PFSK-1 (cell line): Measurements from ENCODE around the gene ACOT12.

Experiments used
- FOXP2 ChIP-seq: optimal IDR thresholded peaks from 2 replicates; pipeline ENCODE3; 2011; ENCODE audit warnings: borderline replicate concordance, control low read depth, inconsistent platforms; ENCODE audit not compliant: insufficient read depth; ENCODE audit errors: extremely low read length, extremely low read depth
- POLR2AphosphoS5 ChIP-seq: IDR thresholded peaks from 2 replicates; pipeline ENCODE4 v1.6.1; 2012; ENCODE audit warnings: low read depth, mild to moderate bottlenecking, control low read depth, low read length, moderate library complexity
- REST ChIP-seq, 2 experiments: IDR thresholded peaks; 2 replicates each; pipeline versions ENCODE4 v1.6.1 to v1.8.0; 2011 to 2012; ENCODE audit warnings: low read depth in 2 of 2, low read length in 2 of 2, control low read depth in 1 of 2, inconsistent platforms in 1 of 2, mild to moderate bottlenecking in 1 of 2, moderate library complexity in 1 of 2; ENCODE audit not compliant: insufficient read depth in 1 of 2
- SIN3A ChIP-seq: IDR thresholded peaks from 2 replicates; pipeline ENCODE4 v1.6.1; 2012; ENCODE audit warnings: mild to moderate bottlenecking, low read length, moderate library complexity, borderline replicate concordance; ENCODE audit not compliant: insufficient read depth
- TAF1 ChIP-seq: IDR thresholded peaks from 2 replicates; pipeline ENCODE4 v1.6.1; 2012; ENCODE audit warnings: low read length, control low read depth, borderline replicate concordance; ENCODE audit not compliant: insufficient read depth

Gene ACOT12

GRCh38 chr5:81349161-81349560 is 44.8 kb downstream of the ACOT12 start:
- TF ChIP-seq POLR2AphosphoS5 = no peak
- TF ChIP-seq REST (IDR thresholded peaks at IDR 0.05; ENCODE audit: insufficient read depth in 1 of 2, low read depth in 2 of 2, low read length in 2 of 2) = no peak
- no peak for TF ChIP-seq SIN3A
- no peak for TF ChIP-seq FOXP2
- no peak for TF ChIP-seq TAF1

GRCh38 chr5:81345411-81346003 is 48.4 kb downstream of the ACOT12 start:
- TF ChIP-seq REST (IDR thresholded peaks at IDR 0.05; ENCODE audit: insufficient read depth in 1 of 2, low read depth in 2 of 2, low read length in 2 of 2) (no peak), TAF1 (no peak), POLR2AphosphoS5 (no peak), FOXP2 (no peak), SIN3A (no peak)

GRCh38 chr5:81344736-81345135 is 49.2 kb downstream of the ACOT12 start:
- no peak for TF ChIP-seq SIN3A
- no peak for TF ChIP-seq FOXP2
- TF ChIP-seq TAF1 = no peak
- TF ChIP-seq REST (IDR thresholded peaks at IDR 0.05; ENCODE audit: insufficient read depth in 1 of 2, low read depth in 2 of 2, low read length in 2 of 2) = no peak
- TF ChIP-seq POLR2AphosphoS5 = no peak

- no peak for TF ChIP-seq REST (IDR thresholded peaks at IDR 0.05; ENCODE audit: insufficient read depth in 1 of 2, low read depth in 2 of 2, low read length in 2 of 2)
- TF ChIP-seq SIN3A = no peak
- TF ChIP-seq POLR2AphosphoS5 = no peak
- TF ChIP-seq FOXP2 = no peak
- no peak for TF ChIP-seq TAF1
These were observed 56.1 kb downstream of the ACOT12 start for GRCh38 chr5:81337803-81338202.
